Measurements from ENCODE around the gene ARHGEF17. TPM values are rescaled to one million over a fixed set of nuclear protein-coding genes. Genes with fewer than 3 reads are reported as not detected.

ARHGEF17 gene
- total and polyA plus RNA-seq, 2 donors = 30.7 to 69.8 TPM

DNA sequence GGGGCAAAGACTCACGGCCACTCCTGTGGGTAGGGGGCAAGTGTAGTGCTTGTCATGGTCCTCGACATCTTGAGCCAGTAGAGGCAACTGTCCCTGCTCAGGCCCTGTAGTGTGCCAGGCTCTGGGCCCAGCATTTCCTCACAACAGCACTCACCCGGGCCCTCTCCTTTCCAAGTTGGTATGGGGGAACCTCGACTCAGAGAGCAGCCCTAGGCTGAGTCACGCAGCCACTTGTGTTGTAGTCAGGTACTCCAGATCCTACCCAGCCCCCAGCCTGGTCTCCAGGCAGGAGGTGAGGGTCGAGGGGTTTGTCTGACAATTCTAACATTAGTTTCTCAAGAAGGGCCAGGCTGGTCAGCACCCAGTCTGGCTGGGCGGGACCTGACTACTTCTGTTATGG is 72.3 kb downstream of the ARHGEF17 start:
- WGBS = 91% methylated on average over 7 of the region's 7 CpGs

GRCh38 chr11:73380897-73381410 is 72.9 kb downstream of the ARHGEF17 start:
- DNase-seq (ENCODE audit: extremely low spot score) = no peak
- no peaks in the 10 kb centered on the region for H3K4me1 ChIP-seq (ENCODE audit: insufficient read depth)
- WGBS = 92% methylated on average over 4 of the region's 4 CpGs
- no peaks in the 10 kb centered on the region for H3K36me3 ChIP-seq (ENCODE audit: insufficient read depth)
- H3K27ac ChIP-seq (ENCODE audit: low read depth) = no peak overlapping the region
- H3K4me3 ChIP-seq (ENCODE audit: low read depth, low read length) = no peak overlapping the region

More for the DNA sequence above, 72.3 kb downstream of the ARHGEF17 start:
- Histone ChIP-seq H3K4me1 (ENCODE audit: insufficient read depth) (no peaks in the 10 kb centered on the region), H3K36me3 (ENCODE audit: insufficient read depth) (no peaks in the 10 kb centered on the region), H3K4me3 (ENCODE audit: low read depth, low read length) (no peak overlapping the region), H3K27ac (ENCODE audit: low read depth) (no peak overlapping the region)
- DNase-seq (ENCODE audit: extremely low spot score) = no peak

- WGBS = 80% methylated on average over 6 of the region's 6 CpGs
- no peak overlapping the region for H3K4me3 ChIP-seq (ENCODE audit: low read depth, low read length)
- H3K27ac ChIP-seq (ENCODE audit: low read depth) = no peak overlapping the region
- H3K36me3 ChIP-seq (ENCODE audit: insufficient read depth) = no peaks in the 10 kb centered on the region
- no peaks in the 10 kb centered on the region for H3K4me1 ChIP-seq (ENCODE audit: insufficient read depth)
- no peak for DNase-seq (ENCODE audit: extremely low spot score)
Observed at GRCh38 chr11:73381589-73381988, 73.5 kb downstream of the ARHGEF17 start.

- H3K36me3 ChIP-seq (ENCODE audit: insufficient read depth) = no peaks in the 10 kb centered on the region
- 95% methylated on average over 7 of the region's 7 CpGs for WGBS
- no peak for DNase-seq (ENCODE audit: extremely low spot score)
- H3K27ac ChIP-seq (ENCODE audit: low read depth) = no peak overlapping the region
- no peaks in the 10 kb centered on the region for H3K4me1 ChIP-seq (ENCODE audit: insufficient read depth)
- no peak overlapping the region for H3K4me3 ChIP-seq (ENCODE audit: low read depth, low read length)
Observed at GRCh38 chr11:73382183-73382582, 74.1 kb downstream of the ARHGEF17 start.

- WGBS = 85% methylated on average over 3 of the region's 3 CpGs
- no peak for DNase-seq (ENCODE audit: extremely low spot score)
- H3K4me3 ChIP-seq (ENCODE audit: low read depth, low read length) = no peak overlapping the region
- no peaks in the 10 kb centered on the region for H3K4me1 ChIP-seq (ENCODE audit: insufficient read depth)
- H3K36me3 ChIP-seq (ENCODE audit: insufficient read depth) = no peaks in the 10 kb centered on the region
- H3K27ac ChIP-seq (ENCODE audit: low read depth) = no peak overlapping the region
Observed at GRCh38 chr11:73382747-73383146, 74.7 kb downstream of the ARHGEF17 start.

- Histone ChIP-seq H3K27ac (ENCODE audit: low read depth) (no peak overlapping the region), H3K4me3 (ENCODE audit: low read depth, low read length) (no peak overlapping the region), H3K36me3 (ENCODE audit: insufficient read depth) (no peaks in the 10 kb centered on the region), H3K4me1 (ENCODE audit: insufficient read depth) (no peaks in the 10 kb centered on the region)
- WGBS = 61% methylated on average over 9 of the region's 9 CpGs
- DNase-seq (ENCODE audit: extremely low spot score) = no peak
Observed at GRCh38 chr11:73383249-73384124, 75.4 kb downstream of the ARHGEF17 start.

GRCh38 chr11:73384125-73384441 is 76.0 kb downstream of the ARHGEF17 start:
- Histone ChIP-seq H3K4me3 (ENCODE audit: low read depth, low read length) (no peak overlapping the region), H3K27ac (ENCODE audit: low read depth) (no peak overlapping the region), H3K36me3 (ENCODE audit: insufficient read depth) (no peaks in the 10 kb centered on the region), H3K4me1 (ENCODE audit: insufficient read depth) (no peaks in the 10 kb centered on the region)
- no peak for DNase-seq (ENCODE audit: extremely low spot score)
- 90% methylated on average over 7 of the region's 7 CpGs for WGBS

DNA sequence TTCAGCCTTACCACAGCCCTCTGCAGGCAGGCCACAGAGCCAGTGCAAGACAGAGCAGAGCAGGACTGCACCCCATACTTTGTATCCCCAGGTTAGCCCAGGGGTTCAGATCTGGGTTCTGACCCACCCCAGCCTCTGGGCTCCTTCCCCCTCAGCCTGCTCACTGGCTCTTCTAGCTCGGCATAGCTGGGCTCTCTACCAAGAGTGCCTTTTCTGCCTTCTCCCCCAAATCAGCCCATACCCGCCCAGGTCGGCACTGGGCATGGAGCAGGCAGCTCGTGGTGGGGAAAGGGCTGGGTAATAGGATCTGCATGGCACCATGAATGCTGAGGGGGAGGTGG is 76.4 kb downstream of the ARHGEF17 start:
- no peak overlapping the region for H3K27ac ChIP-seq (ENCODE audit: low read depth)
- H3K4me3 ChIP-seq (ENCODE audit: low read depth, low read length) = no peak overlapping the region
- no peaks in the 10 kb centered on the region for H3K36me3 ChIP-seq (ENCODE audit: insufficient read depth)
- no peak for DNase-seq (ENCODE audit: extremely low spot score)
- WGBS = 77% methylated on average over 4 of the region's 4 CpGs
- no peaks in the 10 kb centered on the region for H3K4me1 ChIP-seq (ENCODE audit: insufficient read depth)

- WGBS = 62% methylated on average over 21 of the region's 21 CpGs
- H3K4me1 ChIP-seq (ENCODE audit: insufficient read depth) = no peaks in the 10 kb centered on the region
- H3K27ac ChIP-seq (ENCODE audit: low read depth) = no peak overlapping the region
- H3K36me3 ChIP-seq (ENCODE audit: insufficient read depth) = no peaks in the 10 kb centered on the region
- no peak for DNase-seq (ENCODE audit: extremely low spot score)
- no peak overlapping the region for H3K4me3 ChIP-seq (ENCODE audit: low read depth, low read length)
Observed at GRCh38 chr11:73384872-73385689, 77.0 kb downstream of the ARHGEF17 start.

DNA sequence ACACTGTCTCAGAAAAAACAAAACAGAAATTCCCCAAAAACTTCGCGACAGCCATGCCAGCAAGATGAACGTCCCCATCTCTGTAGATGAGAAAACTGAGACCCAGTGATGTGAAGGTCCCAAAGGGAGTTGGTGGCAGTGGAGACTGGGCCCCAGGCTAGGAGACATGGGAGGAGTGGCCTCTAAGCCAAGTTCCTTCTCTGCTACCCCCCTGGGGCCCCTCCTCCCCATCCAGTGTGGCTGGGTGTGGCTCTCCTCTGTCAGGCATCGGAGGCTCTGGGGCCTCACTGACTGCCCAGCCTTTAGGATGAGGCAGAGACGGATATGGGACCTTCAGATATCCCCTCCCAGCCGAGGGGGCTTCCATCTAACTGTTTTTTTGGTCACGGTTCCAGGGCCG is 77.9 kb downstream of the ARHGEF17 start:
- Histone ChIP-seq H3K36me3 (ENCODE audit: insufficient read depth) (no peaks in the 10 kb centered on the region), H3K27ac (ENCODE audit: low read depth) (no peak overlapping the region), H3K4me3 (ENCODE audit: low read depth, low read length) (no peak overlapping the region), H3K4me1 (ENCODE audit: insufficient read depth) (no peaks in the 10 kb centered on the region)
- 78% methylated on average over 8 of the region's 8 CpGs for WGBS
- DNase-seq (ENCODE audit: extremely low spot score) = no peak

- Histone ChIP-seq H3K36me3 (ENCODE audit: insufficient read depth) (no peaks in the 10 kb centered on the region), H3K4me3 (ENCODE audit: low read depth, low read length) (no peak overlapping the region), H3K27ac (ENCODE audit: low read depth) (no peak overlapping the region), H3K4me1 (ENCODE audit: insufficient read depth) (no peaks in the 10 kb centered on the region)
- 93% methylated on average over 8 of the region's 8 CpGs for WGBS
- no peak for DNase-seq (ENCODE audit: extremely low spot score)
Observed at GRCh38 chr11:73386546-73386945, 78.5 kb downstream of the ARHGEF17 start.

GRCh38 chr11:73387594-73388264 is 79.7 kb downstream of the ARHGEF17 start:
- DNase-seq (ENCODE audit: extremely low spot score) = no peak

GRCh38 chr11:73388265-73389133 is 80.4 kb downstream of the ARHGEF17 start:
- Histone ChIP-seq H3K27ac (ENCODE audit: low read depth) (no peak overlapping the region), H3K4me1 (ENCODE audit: insufficient read depth) (no peaks in the 10 kb centered on the region), H3K4me3 (ENCODE audit: low read depth, low read length) (no peak overlapping the region), H3K36me3 (ENCODE audit: insufficient read depth) (no peaks in the 10 kb centered on the region)
- DNase-seq (ENCODE audit: extremely low spot score) = no peak
- WGBS = 81% methylated on average over 23 of the region's 23 CpGs

More at GRCh38 chr11:73387594-73388264, 79.7 kb downstream of the ARHGEF17 start:
- H3K4me3 ChIP-seq (ENCODE audit: low read depth, low read length) = no peak overlapping the region
- H3K27ac ChIP-seq (ENCODE audit: low read depth) = no peak overlapping the region
- H3K36me3 ChIP-seq (ENCODE audit: insufficient read depth) = no peaks in the 10 kb centered on the region
- no peaks in the 10 kb centered on the region for H3K4me1 ChIP-seq (ENCODE audit: insufficient read depth)
- 76% methylated on average over 21 of the region's 21 CpGs for WGBS
